GM12874 (cell line): Measurements from ENCODE around the gene TRPM3.
A peak's percentile ranks its signal among the peaks of the same experiment; 100 is the strongest.

Experiments
- CTCF ChIP-seq: IDR thresholded peaks from 2 replicates; pipeline ENCODE4 v1.5.1; 2011; ENCODE audit warnings: low read depth, mild to moderate bottlenecking, control low read depth, low read length, moderate library complexity; ENCODE audit not compliant: insufficient read depth

The TRPM3 gene

GRCh38 chr9:70936536-70936935 is 184.9 kb downstream of the TRPM3 start:
- TF ChIP-seq CTCF, result no peak

DNA sequence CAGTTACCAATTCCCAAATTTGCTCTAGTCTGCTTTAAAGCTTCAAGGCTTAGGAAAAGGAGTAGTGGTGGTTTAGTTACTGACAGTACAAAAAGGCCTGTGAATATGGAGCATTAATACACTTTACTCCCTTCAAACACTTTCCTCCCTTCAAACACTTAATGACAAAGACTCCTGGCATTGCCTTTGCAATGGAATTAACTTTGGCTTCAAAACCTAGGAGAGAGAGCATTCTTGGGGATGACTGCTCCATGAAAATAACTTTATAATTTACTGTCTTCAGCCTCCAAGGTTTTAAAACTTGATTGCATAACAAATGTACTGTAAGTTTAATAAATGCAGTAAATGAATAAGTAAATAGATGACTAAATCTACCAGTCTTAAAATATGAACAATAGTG is 185.6 kb downstream of the TRPM3 start:
- TF ChIP-seq CTCF, result no peak

- TF ChIP-seq CTCF, result no peak
These were observed 186.8 kb downstream of the TRPM3 start for GRCh38 chr9:70934642-70935041.

- TF ChIP-seq CTCF, result no peak
These were observed 188.1 kb downstream of the TRPM3 start for GRCh38 chr9:70933321-70933720.

- no peak for TF ChIP-seq CTCF
These were observed 189.3 kb downstream of the TRPM3 start for GRCh38 chr9:70932097-70932496.

- TF ChIP-seq CTCF, result no peak
These were observed 193.9 kb downstream of the TRPM3 start for GRCh38 chr9:70927530-70927929.

- peak; percentile 66 for TF ChIP-seq CTCF
These were observed 196.4 kb downstream of the TRPM3 start for GRCh38 chr9:70924895-70925547.
